HG02852 (cell line): ENCODE measurements around the gene KNSTRN.

ENCODE experiments used
- ATAC-seq: cut with Tn5 transposase; IDR thresholded peaks from one replicate; pipeline ENCODE4 v1.9.1; 2021; ENCODE audit warnings: mild to moderate bottlenecking, moderate library complexity; ENCODE audit not compliant: unreplicated experiment

KNSTRN gene

DNA sequence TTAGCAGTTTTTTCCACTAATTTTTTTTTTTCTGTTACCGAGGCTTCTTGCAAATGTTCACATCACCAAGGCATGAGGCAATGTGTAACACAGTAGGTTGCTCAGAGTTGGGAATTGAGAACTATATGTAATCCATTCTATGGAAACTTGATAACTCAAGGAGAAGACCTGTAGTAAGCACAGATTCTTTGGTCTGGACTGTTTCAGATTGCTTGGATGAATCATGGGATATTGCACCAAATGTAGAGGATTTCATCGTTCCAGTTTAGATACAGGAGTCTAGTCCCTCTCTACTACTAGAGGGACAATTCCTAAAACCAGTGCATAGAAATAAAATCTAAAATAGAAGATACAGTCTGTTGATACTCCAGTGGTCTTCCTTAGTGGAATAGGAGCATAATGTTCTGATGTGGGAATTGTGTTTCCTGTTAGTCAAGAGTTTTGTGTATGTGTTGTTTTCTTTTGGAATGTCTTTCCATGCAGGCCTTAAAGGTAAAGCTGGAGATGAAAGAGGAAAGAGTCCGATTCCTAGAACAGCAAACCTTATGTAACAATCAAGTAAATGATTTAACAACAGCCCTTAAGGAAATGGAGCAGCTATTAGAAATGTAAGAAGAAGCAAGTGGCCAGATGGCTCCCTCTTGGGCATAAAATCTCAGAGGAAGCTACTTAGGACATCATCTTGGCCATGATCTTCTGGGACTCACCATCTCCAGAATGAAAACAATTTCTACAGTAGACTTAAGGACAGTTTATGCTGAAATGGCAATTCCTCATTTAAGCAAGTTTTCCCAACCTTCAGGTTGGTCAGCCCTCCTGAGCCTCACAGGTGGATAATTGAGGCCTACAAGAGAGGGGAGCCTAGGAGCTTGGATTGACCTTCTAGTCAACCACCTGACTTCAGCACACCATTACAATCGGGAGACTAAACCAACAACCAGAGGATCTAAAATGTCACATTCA lies 10.7 kb downstream of the KNSTRN start:
- ATAC-seq, result no peak

DNA sequence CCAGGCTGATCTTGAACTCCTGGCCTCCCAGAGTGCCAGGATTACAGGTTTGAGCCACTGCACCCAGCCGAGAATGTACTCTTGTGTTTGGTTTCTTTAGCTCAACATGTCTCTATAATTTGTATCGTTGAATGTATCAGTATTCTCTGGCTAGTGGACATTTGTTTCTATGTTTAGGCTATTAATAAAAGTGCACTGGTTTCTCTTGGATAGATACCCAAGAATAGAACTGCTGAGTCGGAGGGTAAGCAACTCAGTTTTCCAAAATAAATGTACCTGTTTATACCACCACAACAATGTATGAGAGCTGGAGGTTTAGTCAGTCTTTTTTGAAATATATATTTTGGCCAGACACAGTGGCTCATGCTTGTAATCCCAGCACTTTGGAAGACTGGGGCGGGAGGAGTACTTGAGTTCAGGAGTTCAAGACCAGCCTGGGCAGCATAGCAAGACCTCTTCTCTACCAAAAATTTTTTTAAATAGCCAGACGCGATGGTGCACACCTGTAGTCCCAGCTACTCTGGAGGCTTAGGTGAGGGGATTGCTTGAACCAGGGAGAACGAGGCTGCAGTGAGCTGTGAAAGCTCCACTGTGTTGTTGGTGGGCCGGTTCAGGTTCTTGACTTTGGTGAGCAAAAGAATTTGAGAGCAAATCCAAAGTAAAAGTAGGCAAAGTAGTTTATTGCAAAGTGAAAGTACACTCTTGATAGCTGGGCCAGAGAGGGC lies 15.3 kb downstream of the KNSTRN start:
- no peak for ATAC-seq

DNA sequence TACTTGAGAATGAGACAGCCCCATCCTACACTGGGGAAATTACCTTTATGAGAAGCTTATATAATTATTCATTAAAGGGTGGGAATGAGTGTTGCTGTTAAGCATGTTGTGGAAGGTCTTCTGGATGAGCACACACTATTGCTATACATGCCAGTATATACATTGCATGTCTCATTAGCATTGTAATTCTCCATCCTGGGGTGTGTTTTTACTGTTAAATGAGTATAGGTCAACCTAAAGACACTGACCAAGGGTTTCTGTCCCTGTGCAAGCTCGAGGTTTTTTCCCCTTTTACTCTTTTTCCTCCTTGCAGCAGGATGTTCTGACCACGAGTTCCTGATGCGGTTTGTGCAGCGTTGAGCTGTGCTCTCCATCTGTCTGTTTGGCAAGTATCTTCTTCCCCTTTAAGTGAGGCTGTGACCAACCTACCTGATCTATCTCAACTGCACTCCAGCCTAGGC lies 15.9 kb downstream of the KNSTRN start:
- peak; percentile 88 for ATAC-seq

DNA sequence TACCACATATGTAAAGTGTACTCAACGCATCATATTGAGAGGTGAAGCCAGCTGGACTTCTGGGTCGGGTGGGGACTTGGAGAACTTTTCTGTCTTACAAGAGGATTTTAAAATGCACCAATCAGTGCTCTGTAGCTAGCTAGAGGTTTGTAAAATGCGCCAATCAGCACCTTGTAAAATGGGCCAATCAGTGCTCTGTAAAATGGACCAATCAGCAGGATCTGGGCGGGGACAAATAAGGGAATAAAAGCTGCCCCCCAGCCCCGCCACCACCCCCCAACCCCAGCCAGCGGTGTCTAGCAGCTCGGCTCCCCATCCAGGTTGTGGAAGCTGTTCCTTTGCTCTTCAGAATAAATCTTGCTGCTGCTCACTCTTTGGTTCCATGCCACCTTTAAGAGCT lies 16.8 kb downstream of the KNSTRN start:
- no peak for ATAC-seq

DNA sequence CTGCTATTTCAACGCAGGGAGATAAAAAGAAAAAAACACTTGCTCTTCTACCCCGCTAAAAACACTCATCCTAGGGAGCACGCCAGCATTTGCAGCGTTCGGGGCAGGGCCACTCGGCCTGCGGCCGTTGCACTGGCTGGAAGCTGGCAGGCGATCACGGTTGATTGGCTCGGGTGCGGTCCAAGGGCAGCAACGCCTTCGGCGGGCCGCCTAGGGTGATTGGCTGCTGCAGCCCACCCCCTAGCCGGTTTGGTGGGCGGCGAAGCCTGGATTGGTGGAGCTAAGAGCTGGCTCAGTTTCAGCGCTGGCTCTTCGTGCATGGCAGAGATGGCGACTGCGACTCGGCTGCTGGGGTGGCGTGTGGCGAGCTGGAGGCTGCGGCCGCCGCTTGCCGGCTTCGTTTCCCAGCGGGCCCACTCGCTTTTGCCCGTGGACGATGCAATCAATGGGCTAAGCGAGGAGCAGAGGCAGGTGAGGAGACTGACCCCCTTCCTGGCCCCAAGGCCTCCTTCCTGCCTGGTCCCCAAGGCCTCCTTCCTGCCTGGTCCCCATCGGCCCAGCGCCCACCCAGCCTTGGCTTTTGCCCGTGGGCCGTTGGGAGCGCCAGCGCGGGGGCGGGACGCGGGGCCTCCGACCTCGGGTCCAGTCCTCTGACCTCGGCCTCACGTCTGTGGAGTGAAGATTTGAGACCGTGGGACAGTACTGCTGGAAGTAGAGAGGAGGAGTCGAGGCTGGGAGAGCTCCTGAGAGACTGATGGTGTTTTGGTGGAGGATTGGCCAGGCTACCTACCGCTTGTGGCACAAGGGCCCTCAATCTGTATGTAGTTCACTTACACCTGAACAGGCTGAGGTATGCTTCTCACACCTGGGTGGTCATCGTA lies 23.2 kb downstream of the KNSTRN start, which contains the start of gene IVD:
IVD (plus strand) TSS at position 295 of the 881 bp plus-strand sequence; CDS start at position 328, 33 bp downstream.
- ATAC-seq, result peak; percentile 71

DNA sequence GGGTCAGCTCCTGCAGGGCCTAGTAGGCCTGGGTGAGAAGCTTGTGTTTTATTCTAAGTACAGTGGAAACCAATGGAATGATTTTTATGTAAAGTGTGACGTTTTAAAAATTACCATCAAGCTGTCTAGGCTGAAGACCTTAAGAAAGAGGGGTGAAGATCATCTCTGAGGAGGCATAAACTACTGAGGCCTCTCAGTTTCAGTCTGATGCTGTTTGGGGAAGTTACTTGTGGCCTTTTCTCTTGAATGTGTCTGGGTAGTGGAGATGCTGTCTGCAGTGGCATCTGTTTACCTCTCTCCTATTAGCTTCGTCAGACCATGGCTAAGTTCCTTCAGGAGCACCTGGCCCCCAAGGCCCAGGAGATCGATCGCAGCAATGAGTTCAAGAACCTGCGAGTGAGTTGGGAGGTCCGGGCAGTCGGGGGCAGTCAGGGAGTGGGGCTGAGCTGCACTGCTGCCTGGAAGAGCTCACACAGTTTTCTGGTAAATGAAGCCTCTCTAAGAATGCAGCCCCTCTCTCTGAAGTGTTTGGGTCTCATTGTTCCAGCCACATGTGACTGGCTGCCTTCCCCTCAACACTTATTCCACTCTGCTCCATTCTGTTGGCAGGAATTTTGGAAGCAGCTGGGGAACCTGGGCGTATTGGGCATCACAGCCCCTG lies 24.9 kb downstream of the KNSTRN start:
- peak; percentile 63 for ATAC-seq

DNA sequence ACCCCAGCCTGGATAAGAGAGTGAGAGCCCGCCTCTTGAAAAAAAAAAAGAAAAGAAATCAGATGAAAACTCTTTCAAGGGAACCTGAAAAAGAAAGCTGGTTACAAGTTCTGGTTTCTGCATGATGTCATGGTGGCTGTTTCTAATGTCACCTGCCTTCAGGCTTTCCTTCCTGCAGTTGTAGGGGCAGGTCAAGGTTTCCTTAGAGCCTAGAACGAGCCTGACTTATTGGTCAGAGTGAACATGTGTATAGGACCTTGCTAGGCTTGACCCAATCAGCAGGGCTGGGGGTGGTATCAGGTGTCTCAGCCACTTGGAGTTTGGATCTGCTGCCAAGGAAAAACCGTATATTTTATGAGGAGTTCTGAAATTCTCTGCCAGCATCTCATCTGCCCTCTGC lies 26.8 kb downstream of the KNSTRN start:
- no peak for ATAC-seq

DNA sequence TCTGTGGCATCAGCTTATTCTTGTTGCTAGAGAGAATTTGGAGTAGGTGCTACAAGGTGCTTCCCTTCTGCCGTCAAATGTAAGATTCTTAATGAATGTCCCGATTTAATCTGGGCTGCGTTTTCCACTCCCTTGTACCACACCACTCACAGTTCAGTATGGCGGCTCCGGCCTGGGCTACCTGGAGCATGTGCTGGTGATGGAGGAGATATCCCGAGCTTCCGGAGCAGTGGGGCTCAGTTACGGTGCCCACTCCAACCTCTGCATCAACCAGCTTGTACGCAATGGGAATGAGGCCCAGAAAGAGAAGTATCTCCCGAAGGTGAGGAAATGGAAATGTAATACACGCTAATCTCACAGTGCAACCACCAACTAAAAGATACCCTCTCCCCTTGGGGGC lies 28.0 kb downstream of the KNSTRN start:
- no peak for ATAC-seq

DNA sequence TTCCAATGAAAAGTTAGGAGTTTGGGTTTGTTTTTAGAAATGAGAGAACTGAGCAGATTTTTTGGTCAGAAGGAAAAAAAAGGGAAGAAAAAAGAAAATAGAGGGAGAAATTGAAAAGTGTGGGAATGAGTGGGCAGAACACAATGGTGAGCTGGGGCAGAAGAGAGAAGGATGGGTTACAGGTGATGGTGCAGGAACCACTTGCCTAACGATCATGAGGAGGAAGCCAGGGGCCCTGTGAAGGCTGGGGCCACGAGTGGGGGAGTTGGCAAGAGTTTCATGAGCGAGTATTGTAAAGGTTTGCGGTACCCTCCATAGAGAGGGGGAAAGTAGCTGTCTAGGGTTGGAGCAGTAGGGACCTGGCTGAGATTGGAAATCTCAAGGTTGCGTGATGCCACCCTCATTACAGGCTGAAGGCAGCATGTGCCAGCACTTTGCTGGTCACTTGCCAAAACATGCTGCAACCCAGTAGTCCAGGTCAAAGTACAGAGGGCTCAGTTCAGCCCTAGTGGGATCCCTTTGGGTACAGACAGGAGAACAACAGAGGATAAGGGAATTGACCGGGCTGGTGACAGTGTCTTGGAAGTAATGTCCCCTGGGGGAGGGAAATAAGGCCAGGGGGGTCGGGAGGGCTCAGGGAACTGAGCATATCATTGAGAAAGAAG lies 29.7 kb downstream of the KNSTRN start:
- no peak for ATAC-seq

DNA sequence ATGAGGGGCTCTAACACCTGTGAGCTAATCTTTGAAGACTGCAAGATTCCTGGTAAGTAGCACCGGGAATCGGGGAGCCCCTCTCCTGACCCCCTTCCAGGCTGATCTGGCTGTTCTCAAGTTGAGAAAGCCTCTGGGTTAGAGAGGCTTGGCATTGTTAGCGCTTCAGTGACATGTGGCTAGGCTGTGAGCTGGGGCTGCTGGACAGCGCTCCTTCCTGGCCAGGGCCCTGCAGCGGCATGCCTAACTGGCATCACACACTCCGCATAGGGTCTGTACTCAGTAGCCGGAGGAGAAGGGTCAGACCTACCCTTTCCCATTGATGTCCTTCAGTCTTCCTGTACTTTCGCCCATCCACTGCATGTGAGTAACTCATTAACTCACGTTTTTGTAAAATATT lies 30.5 kb downstream of the KNSTRN start:
- ATAC-seq, result no peak

DNA sequence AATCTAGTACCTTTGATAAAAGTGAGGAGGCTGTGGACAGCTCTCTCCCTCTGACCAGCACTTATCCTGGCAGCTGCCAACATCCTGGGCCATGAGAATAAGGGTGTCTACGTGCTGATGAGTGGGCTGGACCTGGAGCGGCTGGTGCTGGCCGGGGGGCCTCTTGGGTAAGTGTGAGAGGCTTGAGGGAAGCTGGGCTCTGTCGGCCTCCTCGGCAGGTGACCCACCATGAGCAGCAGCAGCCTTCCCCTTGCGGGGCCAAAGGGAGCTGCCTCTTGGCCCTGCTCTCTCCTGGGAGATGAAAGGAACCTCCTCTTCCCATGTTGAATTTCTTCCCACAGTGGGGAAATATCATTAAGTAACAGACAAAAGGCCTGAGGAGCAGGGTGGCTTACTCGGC lies 32.3 kb downstream of the KNSTRN start:
- ATAC-seq, result no peak

DNA sequence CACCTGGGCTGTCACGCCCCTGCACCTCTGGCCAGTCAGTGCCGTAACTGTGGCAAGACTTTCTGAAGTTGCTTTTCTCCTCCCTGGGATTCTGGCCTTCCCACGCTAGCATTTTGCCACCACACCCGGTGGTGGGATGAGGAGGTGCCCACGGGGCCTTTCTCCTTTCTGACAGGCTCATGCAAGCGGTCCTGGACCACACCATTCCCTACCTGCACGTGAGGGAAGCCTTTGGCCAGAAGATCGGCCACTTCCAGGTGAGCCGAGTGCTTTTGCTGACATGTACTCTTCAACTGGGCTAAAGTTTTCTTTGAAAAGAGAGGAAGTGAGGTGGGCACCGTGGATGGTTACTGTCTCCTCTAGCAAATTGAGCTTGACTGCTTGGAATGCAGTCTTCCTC lies 32.7 kb downstream of the KNSTRN start:
- ATAC-seq, result no peak

DNA sequence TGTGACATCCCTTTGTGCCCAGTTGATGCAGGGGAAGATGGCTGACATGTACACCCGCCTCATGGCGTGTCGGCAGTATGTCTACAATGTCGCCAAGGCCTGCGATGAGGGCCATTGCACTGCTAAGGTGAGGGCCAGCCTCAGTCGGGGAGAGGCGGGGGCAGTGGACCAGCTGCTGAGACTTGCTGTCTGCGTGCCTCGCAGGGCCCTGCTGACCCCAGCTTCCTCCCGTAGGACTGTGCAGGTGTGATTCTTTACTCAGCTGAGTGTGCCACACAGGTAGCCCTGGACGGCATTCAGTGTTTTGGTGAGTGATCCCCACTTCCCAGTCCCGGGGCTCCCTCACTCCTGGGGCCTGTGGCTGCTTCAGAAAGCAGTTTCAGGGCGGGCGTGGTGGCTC lies 33.5 kb downstream of the KNSTRN start:
- no peak for ATAC-seq

DNA sequence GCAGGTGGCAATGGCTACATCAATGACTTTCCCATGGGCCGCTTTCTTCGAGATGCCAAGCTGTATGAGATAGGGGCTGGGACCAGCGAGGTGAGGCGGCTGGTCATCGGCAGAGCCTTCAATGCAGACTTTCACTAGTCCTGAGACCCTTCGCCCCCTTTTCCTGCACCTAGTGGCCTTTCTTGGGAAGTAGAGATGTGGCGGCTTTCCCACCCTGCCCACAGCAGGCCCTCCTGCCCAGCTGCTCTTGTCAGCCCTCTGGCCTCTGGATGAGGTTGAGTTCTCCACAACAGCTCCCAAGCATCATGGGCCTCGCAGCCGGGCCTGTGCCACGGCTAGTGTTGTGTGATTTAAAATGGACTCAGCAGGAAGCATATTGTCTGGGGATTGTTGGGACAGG lies 35.6 kb downstream of the KNSTRN start:
- ATAC-seq, result no peak

DNA sequence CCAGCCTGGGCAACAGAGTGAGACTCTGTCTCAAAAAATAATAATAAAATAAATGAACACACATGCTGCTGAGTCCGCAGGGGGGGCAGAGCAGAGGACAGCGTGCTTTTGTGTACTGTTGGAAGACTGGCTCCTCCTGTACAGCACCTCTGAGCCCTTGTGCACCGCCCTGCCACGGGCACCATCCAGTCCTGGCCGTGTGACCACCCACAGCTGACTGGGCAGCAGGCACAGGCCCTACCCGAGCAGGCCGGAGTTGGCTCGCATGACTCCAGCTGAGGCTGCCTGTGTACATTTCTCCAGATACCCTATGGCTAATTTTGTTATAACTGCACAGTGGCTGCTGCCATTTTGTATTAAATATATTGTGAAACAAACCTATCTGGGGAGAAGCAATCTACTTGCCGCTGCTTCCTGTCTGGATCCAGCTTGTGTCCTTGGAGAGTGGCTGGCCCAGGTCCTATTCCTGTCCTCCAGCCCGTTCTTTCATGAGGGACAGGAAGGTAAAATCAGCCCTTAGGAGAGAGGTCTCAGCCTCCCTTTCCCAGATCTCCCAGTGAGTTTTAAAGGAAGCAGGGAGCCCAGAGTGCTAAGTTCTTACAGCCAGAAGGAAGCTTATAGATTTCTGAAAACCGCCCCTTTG lies 37.7 kb downstream of the KNSTRN start:
- ATAC-seq, result no peak

DNA sequence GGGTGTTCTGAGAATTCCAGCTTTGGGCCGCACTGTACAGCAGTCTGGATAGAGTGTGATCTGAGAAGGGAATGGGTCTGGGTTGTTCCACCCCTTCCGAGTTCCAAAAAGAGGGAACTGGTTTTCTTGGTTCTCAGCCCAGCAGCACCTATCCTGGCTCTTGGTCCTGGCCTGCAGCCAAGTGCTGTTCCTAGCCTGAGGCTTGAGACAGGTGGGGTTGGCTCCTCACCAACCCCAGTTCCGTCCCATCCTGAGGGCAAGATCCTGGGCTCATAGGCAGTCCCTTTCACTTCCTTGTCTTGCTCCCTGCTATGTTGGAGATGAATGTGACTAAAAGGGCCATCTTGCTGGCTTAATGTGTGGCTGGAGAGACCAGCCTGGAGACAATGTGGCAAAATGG lies 38.3 kb downstream of the KNSTRN start:
- no peak for ATAC-seq

DNA sequence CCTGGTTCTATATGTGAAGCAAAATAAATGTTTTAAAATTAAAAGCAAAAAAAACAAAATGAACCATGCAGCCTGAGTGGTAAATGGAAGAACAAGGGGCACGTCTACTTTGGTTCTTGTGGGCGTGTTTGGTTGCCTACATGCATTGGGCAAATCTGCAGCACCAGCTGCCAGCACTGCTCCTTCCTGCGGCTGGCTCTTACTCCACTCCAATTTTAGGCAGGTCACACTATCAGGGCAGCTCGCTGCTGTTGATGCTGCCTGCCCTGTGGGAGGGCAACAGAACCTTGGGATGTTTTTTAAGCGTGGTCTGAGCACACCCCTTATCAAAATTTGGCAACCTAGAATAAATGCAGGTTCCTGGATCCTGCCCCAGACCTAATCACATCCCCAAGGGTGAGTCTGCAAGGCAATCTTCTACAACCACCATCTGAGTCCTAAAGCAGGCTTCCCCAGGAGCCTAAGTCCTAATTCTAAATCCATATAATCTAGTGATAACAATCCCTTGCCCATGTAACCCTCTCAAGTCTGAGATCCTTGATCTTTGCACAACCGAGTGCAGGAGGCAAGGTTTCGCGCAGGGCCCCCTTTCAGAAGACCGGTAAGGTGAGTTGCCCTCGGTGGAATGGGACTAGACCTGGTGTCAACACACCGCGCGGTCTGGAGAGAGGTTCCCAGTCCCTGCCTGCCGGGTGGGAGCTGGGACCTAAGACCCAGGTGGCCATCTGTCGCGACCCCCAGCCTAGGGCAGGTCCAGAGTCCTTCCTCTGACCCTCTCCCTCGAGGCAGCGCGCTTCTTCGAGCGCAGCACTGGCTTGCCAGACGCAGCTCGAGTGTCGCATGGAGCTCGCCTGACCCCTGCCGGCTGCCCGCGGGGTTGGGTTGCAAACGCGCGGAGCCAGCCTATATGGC lies 39.0 kb downstream of the KNSTRN start:
- ATAC-seq, result no peak

DNA sequence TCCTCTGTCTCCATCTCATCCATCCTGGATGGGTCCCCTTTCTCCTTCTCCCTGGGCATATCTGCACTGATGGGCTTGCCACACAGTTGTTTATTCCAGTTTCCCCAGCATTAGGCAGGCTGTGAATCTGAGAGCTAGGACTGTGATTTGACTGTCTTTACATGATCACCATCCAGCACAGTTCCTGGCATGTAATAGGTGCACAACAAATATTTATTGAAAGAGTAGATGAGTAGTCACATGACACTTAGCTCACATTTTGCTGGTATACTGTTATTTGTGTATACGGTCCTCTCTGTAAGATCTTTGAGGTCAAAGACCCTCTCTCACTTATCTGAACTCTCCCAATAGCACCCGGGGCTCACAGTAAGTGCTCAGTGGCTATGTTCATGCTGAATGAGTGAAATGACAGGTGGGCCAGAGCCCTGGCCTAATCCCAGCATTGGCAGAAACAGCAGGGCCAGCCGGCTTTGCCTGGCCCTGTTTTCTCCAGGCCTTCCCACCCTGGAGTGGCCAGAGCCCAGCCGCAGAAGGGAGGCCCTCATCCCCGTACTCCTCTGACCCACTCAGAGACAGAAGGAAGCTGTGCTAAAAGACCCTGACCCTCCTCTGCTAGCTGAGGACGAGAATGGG lies 42.1 kb downstream of the KNSTRN start:
- ATAC-seq, result no peak
